Cortex of kidney (tissue), 1 donor: ENCODE results near the gene TOMM34.

ENCODE experiments used
- DNase-seq: peaks from one replicate; lab custom pipeline; 2025; lab: John Stamatoyannopoulos, UW

TOMM34 gene

DNA sequence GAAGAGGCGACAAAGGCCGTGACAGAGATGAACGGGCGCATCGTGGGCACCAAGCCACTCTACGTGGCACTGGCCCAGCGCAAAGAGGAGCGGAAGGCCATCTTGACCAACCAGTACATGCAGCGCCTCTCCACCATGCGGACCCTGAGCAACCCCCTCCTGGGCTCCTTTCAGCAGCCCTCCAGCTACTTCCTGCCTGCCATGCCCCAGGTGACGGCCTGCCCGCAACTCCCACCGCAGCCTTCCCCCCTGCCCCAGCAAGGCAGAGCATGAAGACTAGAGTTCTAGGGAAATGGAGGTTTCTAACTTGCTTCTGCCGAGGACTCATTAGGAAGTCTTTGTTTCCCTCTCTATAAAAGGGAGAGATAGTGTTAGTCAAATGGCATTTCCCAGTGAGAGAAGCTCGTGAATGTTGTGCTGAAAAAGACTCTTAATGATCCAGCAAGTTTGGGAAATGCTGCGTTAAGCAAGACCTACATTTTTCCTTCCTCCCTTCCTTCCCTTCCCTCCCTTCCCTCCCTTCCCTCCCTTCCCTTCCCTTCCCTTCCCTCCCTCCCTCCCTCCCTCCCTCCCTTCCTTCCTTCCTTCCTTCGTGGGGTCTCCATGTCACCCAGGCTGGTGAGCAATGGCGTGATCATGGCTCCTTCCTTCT is 29.6 kb downstream of the TOMM34 start:
- DNase-seq: no peak

DNA sequence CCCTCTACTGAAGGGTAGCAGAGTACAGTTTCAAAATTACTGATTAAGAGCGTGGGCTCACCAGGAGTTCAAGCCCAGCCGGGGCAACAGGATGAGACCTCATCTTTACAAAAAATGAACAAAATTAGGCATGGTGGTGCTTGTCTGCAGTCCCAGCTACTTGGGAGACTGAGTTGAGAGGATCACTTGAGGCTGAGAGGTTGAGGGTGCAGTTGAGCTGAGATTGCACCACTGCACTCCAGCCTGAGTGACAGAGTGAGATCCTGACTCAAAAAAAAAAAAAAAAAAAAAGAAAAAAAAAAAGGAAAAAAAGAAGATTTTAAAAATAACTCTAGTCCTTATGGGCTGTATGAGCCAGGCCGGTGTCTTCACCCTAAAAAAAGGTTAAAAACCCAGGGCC is 31.6 kb downstream of the TOMM34 start:
- no peak for DNase-seq

DNA sequence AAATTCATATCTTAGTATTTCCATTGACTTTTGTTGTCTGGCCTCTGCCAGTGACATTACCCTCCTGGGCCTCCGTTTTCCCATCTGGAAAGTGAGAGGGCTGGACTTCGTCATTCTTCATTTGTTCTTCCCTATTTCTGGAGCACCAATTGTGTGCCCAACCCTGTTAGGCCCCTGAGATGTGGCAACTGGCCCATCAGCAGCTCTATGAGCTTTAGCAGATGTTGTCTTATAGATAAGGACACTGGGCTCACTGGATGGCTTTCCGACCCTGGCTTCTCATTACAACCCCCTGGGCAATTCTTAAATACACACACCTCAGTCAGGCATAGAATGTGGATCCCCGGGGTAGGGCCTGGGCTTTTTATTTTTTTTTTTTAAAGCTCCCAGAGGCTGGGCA is 35.7 kb downstream of the TOMM34 start:
- no peak for DNase-seq

DNA sequence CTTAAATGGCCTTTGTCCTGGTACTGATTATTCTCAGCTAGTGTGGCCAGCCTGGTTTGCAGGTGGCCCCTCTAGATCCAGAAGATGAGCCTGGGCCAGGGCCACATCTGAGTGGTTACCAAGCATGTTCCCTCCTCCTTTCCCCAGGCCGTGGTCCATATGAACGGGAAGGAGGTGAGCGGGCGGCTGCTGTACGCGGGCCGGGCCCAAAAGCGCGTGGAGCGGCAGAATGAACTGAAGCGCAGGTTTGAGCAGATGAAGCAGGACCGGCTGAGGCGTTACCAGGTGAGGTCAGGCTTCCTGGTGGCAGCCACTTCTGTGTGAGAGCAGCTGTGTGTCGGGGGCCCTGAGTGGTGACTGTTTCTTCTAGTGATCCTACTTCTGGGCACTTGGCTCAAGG is 38.8 kb downstream of the TOMM34 start:
- no peak for DNase-seq

DNA sequence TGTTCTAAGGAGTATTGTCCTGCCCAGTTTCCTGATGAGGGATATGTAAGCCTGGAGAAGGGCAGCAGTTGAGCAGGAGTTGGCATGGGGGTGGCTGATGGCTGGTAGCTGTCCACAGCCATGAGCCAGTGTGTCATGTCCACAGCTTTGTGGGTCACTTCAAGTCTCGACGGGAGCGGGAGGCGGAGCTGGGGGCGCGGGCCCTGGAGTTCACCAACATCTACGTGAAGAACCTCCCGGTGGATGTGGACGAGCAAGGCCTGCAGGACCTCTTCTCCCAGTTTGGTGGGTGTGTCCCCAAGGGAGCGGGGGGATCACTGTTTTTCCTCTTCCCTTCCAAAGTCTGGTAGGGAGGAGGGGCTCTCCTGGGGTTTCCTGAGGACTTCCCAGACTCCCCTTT is 41.4 kb downstream of the TOMM34 start:
- DNase-seq: no peak

DNA sequence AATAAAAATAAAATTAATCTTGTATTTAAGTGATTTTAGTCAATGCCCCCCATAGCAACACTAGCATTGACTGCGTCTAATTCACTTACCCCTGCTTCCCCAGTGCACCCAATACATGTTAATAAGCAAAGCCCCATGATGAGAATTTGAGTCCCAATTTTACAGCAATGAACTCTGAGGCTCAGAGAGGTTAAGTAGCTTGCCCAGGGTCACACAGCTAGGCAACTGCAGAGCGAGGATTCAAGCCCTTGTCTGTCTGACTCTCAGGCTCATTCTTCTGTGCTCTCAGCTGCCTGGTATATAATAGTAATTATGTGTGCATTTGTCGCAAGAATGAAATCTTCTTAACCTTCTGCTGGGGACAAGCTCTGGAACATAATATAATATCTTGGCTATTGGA is 41.9 kb downstream of the TOMM34 start:
- DNase-seq: no peak

DNA sequence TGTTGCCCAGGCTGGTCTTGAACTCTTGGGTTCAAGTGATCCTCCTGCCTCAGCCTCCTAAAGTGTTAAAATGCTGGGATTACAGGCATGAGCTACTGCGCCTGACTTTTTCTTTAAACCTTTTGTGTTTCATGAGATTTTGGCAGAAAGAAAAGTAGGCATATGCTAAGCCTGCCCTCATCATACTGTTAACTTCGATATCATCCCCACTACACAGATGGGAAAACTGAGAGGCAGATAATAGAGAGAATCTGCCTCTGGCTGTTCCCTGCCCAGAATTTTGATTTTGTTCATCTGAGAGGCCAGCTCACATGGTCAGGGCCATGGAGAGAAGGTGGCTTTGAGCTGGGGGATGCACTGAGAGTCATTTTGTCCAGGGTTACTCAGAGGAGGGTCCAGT is 42.8 kb downstream of the TOMM34 start:
- DNase-seq: no peak

DNA sequence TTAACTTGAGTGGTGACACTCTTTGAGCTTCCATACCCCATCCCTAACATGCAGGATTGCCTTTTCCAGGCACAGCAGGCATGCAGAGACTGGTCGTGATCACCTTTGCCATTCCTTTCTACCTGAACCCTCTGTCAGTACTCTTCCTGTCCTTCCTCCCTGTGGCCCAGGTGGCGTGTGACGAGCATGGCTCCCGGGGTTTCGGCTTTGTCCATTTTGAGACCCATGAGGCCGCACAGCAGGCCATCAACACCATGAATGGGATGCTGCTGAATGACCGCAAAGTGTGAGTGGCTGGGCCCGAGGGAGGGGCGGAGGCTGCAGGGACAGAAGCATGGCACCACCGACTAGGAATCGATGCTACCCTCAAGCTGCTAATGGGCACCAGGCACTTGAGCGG is 43.6 kb downstream of the TOMM34 start:
- no peak for DNase-seq

DNA sequence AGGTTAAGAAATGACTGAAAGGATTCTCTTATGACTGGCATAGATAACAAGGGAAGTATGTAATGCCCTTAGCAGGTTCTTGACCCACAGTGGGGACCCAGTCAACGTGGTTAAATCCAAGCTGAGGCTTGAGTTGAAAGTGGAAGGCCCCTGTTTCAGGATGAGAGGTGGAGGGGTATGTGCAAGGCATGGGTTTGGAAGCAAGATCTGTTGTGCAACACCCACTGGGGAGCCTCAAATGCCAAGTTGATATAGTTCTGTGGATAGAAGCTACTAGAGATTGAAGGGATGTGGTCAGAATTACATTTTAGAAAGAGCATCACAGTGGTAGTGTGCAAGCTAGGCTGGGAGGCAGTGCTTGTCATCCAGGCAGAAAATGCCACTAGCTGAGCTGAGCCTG is 45.3 kb downstream of the TOMM34 start:
- DNase-seq: no peak

DNA sequence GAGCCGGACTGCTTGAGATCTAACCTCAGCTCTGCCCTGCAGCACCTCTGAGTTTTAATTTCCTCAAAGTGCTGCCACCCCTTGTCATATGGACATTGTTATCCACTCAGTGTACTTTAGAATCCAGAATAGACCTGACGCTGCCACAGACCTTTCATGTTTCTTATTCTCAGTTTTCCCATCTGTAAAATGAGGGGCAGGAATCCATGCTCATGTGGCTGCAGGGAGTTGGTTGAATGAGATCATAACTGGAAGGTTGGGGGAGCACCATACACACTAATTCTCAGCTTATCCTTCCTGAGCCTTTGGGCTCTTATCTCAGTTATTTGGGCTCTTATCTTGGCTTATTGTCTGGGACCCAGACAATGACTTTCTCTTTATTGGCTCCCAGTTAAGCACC is 48.0 kb downstream of the TOMM34 start:
- no peak for DNase-seq

DNA sequence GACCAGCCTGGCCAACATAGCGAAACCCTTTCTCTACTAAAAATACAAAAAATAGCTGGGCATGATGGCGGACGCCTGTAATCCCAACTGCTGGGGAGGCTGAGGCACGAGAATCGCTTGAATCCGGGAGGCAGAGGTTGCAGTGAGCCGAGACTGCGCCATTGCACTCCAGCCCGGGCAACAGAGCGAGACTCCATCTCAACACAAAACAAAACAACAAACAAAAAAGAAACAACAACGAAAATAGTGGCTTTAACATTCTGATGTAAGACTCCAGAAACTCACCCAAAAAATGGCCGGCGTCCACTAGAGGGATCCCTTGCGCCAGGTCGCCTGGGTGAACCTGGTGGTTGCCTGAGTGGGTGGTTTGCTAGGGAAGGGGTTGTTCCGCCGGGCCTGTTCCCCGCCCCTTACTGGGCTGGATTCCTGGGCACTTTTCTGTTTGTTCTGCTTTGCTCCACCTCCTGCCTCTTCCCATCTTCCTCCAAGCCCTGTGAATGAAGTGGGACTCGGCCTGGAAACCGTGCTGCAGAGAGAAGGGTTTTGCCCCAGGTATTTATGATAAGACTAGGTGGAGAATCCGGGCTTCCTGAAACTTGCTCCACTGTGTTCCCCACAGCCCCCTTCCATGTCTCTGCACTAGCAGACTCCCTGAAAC is 48.8 kb downstream of the TOMM34 start:
- DNase-seq: no peak

DNA sequence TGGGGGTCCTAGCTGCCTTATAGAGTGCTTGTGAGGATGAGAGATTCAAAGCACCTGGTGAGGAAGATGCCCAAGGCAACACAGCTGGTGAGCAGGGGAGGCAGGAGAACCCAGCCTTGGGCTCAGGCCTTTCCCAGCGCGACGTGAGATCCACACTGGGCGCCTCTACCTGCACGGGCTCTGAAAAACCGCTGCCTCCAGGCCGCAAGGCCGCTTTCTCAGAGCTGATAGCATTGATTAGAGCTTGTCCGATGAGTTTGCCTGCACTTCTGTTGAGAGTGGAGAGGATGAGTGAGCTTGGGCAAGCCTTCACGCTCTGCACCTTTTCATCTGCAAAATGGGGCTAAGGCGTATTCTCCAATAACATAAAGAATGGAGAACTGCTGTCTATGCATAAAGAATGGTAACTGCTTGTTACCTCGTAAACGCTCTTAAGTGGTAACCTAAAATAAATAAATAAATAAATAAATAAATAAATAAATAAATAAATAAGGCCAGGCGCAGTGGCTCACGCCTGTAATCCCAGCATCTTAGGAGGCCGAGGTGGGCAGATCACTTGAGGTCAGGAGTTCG is 49.4 kb downstream of the TOMM34 start:
- DNase-seq: no peak

DNA sequence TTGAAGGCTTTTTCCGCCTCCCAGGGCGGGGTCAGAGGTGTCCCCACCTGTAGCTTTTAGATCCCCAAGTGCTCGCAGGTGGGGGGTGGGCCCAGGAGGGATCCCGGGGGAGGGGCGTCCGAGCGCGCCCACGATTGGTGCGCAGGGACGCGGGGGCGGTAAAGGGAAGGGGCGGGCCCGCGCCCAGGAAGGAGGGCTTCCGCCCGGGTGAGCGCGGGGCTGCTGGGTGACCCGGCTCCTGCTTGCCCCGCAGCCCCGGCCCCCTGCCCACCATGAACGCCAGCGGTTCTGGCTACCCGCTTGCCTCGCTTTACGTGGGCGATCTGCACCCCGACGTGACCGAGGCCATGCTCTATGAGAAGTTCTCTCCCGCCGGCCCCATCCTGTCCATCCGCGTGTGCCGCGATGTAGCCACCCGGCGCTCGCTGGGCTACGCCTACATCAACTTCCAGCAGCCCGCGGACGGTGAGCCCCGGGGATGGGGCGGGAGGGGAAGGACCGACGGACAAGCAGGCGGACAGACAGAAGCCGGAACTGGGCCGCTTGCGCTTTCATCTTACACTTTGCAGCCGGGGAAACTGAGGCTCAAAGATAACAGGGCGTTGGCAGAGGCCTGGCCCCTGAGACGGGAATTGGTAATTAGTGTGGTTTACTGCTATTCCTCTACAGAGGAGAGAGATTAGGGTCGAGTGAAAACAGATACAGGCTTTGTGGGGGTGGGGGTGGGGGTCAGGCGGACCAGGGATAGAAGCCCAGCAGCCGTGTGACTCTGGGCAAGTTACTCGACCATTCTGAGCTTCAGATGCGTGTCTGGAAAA is 50.1 kb downstream of the TOMM34 start, which contains the start of gene PABPC1L:
PABPC1L (plus strand) TSS at position 189 of the 818 bp plus-strand sequence; CDS start at position 273, 84 bp downstream.
- DNase-seq: no peak

DNA sequence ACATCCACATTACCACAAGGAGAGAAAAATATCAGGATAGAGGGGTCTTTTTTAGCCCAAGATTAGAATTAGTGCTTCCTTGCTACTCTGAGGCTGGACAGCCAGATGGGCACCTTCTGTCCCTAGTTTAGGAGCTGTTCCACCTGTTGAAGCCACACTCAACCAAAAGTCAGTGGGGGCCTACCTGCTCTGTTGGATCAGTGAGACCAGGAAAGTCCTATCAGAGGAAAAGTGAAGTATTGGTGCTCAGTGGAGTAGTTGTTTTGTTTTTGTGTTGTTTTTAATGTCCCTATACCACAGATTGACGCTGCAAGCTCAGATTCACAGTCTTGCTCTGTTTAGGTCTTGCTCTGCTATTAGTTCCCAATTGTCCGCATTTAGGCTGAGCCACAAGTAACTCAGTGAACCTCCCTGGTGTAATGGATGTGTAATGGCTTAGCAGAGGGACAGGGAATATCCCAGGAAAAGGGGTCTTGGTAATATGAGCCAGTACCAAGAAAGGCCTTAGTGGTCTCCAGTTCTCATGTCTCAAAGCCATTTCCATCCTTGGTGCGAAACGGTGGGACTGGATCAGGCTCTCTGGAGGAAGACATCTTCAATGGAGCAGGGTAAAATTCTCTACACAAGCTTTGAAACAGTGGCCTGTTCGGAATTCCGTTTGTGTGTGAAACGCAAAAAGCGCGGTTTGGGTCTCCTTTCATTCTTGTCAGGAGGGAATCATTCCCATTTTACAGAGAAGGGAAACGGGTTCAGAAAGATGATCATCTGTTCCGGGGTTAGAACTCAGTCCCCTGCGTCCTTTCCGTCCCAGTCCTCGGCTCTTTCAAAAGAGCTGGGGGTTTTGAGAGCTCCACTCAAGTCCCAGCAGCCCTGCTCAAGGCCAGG is 51.0 kb downstream of the TOMM34 start:
- no peak for DNase-seq

DNA sequence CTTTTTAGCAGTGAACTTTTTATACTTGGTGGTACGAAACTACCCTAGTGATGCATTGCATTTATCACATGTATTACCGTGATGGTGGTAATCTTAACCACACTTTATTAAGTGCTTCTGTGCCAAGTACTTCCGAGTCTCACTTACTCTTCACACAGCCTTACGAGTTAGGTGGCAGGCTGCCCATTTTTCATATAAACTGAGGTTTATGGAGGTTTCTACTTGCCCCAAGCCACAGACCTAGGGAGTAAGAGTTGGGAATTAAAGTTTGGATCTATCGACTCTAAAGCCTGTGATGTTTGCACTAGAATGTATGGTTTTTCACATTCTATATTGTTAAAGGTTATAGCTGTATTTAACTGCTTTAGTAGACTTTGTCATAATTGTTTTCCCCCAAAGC is 55.8 kb downstream of the TOMM34 start:
- DNase-seq: no peak

DNA sequence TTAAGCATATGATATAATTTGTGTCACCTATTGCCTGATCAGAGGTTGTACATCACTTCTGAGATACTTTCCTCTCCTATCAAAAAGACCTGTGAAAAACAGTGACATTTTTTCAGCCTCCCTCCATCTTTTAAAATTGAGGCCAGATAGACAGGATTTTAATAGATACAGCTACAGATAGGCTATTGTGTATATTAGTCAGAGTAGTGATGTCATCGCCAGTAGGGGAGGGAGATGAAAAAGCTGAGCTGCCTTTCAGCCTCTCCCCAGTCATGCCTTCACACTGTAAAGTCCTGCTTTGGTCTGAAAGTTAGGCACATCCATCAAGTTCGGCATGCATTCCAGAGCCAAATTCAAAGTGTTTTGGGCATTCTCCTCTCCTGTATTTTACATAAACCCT is 58.2 kb downstream of the TOMM34 start:
- no peak for DNase-seq

DNA sequence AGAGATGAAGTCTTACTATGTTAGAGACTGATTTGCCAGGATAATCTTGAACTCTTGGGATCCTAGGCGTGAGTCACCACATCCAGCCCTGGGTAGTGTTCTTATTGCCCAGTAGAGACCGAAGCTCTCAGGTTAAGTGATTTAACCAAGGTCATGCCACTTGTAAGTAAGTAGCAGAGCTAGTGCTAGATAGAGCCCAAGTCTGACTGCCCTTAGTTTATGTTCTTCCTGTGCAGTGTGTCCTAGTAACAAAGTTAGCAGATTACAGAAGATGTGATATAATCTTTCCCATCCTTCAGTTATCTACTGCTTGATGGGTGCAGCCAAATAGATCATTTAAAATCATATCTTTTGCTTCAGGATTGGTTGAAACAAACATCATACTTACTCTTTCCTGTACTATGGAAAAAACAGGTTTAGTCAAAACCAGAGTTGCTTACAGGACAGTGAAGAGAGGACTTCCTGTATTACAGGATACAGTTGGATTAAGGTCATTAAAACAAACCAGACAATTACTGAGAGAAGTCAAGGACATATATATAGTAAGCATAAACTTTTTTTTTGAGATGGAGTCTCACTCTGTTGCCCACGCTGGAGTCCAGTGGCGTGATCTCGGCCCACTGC is 59.9 kb downstream of the TOMM34 start:
- DNase-seq: no peak

DNA sequence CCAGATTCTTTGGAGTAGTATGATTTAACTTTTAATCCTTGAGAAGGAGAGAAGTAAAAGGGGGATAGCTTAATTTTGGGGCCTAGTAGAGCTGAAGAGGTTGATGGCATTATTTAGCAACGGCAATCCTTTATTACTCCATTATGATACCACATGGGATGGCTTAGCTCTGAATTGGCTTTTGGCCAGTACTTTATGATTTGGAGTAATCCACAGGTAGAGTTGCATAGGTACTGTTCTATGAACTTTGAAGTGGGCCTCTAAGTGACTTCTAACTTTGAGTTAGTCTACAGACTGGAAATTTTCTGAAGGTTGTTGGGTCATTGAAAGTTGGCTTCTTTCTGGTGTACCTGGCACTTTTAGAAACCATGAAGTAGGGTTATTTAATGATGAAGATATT is 63.1 kb downstream of the TOMM34 start:
- no peak for DNase-seq

DNA sequence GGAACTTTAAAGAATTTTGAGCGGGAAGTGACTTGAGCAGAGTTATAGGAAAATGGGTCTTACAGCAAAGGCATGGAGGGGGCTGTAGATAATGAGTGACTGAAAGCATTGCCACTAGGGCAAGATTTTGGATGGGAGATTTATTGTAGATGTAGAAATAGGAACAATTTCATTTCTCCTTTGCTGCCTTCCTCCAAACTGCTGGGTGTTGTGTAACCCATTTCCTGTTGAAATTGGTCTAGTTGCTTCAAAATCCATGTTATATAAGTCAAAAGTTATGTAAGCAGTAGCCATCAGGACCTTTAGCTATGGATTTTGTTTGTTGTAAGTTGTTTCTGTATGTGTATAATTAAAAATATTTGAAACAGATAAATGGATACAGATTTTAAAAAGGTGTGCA is 63.6 kb downstream of the TOMM34 start:
- no peak for DNase-seq

DNA sequence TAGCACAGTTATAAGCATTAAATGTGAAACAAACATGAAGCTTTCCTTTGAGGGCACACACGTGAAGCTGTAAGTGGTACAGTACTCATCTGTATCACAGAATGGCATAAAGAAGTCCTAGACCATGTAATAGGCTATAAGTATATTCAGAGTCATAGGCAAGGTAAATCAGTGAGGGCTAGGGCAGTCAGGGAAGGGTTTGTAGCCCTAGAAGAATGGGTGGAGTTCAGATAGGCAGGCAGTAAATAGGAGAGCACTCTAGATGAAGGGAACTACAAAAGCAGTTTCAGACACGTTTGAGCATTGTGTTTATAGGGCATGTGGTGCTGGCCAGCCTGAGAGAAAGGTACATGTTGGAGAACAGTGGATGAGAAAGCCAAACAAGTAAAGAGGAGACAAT is 65.2 kb downstream of the TOMM34 start:
- DNase-seq: no peak
